Natural killer cell (primary cell): ENCODE measurements around the gene LIMK2. TPM values are rescaled to one million over a fixed set of nuclear protein-coding genes. Genes with fewer than 3 reads are reported as not detected.

Source experiments
- ATAC-seq, 3 donors: fragments of 150-1000 bp in 2 of 3; fragments of 200-7000 bp in 1 of 3; cut with Tn5 transposase; 1 replicate in 1 of 3; 2 replicates in 2 of 3; pipeline ENCODE4 v1.10.0; 2021; ENCODE audit warnings: mild to moderate bottlenecking in 2 of 3, moderate library complexity in 2 of 3
- DNase-seq, 2 donors: peaks; one replicate each; pipeline versions ENCODE4 v3.0.0 to v3.0.0-alpha.2; 2013 to 2021; ENCODE audit warnings: mixed read lengths in 1 of 2
- H3K27ac ChIP-seq: one replicate; pipeline ENCODE4 v1.5.1; 2013; ENCODE audit warnings: mild to moderate bottlenecking, low read length
- H3K27me3 ChIP-seq: one replicate; pipeline ENCODE4 v1.6.1; 2013; ENCODE audit warnings: low read length; ENCODE audit not compliant: control insufficient read depth, insufficient read depth
- H3K36me3 ChIP-seq: one replicate; pipeline ENCODE4 v1.6.1; 2013; ENCODE audit warnings: low read length; ENCODE audit not compliant: control insufficient read depth, insufficient read depth
- H3K4me1 ChIP-seq: one replicate; pipeline ENCODE4 v1.6.1; 2013; ENCODE audit warnings: low read length; ENCODE audit not compliant: control insufficient read depth, insufficient read depth
- H3K4me3 ChIP-seq: one replicate; pipeline ENCODE4 v1.5.1; 2013; ENCODE audit warnings: low read length
- H3K9me3 ChIP-seq: one replicate; pipeline ENCODE4 v1.6.1; 2013; ENCODE audit warnings: low read length; ENCODE audit not compliant: control insufficient read depth, insufficient read depth
- H3K27ac Mint-ChIP-seq, 2 donors: one replicate each; pipeline ENCODE4 v1.8.0; 2022; ENCODE audit warnings: mild to moderate bottlenecking in 2 of 2, mixed read lengths in 2 of 2, moderate library complexity in 1 of 2
- H3K27me3 Mint-ChIP-seq, 2 donors: one replicate each; pipeline ENCODE4 v1.8.0; 2022; ENCODE audit warnings: low read depth in 2 of 2, mixed read lengths in 2 of 2
- H3K36me3 Mint-ChIP-seq: one replicate; pipeline ENCODE4 v1.8.0; 2022; ENCODE audit warnings: mixed read lengths
- H3K4me1 Mint-ChIP-seq, 2 donors: one replicate each; pipeline ENCODE4 v1.8.0; 2022; ENCODE audit warnings: mixed read lengths in 2 of 2
- H3K4me3 Mint-ChIP-seq: one replicate; pipeline ENCODE4 v1.8.0; 2022; ENCODE audit warnings: mild to moderate bottlenecking, moderate library complexity, mixed read lengths
- H3K9me3 Mint-ChIP-seq, 2 donors: one replicate each; pipeline ENCODE4 v1.8.0; 2022; ENCODE audit warnings: mixed read lengths in 2 of 2
- WGBS: methylation state at CpG from one replicate; pipeline ENCODE4 v1.1.7; 2013; ENCODE audit warnings: missing lambda C conversion rate; ENCODE audit not compliant: insufficient coverage; 5-methylcytosine and 5-hydroxymethylcytosine counted together
- intact Hi-C: fragments of 100-400 bp; cut with micrococcal nuclease; formaldehyde crosslinking; loops from one replicate; pipeline ENCODE4 v1.14.2; 2022
- total RNA-seq, 4 donors: library from RNA; stranded (reverse); fragments of 120-200 nt in 1 of 4; gene quantifications; one replicate each; pipeline versions ENCODE4 v1.2.3 to v1.2.4, GENCODE V29; 2013 to 2022
- TF ChIP-seq, protein P1 (sequence below): fragments of 200-600 bp; IDR thresholded peaks from one replicate; pipeline ENCODE4 v1.8.0; 2022; ENCODE audit warnings: antibody characterized with exemption

Gene LIMK2
- total RNA-seq, 3 donors from 2014 or later (not counting 1 experiment from before 2014, with no cell fraction given): 17.2 to 28.6 (median 19.1) TPM

DNA sequence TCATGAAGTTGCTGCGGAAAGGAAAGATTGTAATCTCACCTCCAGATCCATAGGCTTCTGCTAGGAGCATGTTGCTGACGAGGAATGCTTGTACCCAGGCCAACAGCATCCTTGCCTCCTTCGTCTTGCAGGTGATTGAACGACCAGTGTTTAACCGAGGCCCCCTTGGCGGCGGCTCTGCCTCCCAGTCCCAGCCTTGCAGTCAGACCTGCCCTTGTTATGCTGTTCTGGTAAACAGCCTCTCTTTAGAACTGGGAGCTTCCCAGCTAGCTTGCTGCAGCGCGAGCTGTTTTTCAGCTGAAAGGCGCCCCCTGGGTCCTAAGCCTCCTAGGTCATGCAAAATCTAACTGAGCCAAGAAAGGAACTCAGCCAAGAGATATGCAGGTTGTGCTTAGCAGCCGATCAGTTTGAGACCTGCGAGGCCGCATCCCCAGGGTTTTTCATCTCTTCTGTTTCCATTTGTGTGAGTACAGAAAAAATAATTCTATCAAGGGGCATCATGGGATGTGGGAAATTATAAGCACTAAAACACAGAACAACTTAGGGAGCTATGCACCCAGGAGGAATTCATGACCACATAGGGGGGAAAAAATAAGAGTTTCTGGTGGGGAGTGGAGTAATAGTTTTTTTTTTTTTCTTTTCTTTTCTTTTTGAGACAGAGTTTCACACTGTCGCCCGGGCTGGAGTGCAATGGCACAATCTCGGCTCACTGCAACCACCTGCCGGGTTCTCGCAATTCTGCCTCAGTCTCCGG, 80.3 kb downstream of the LIMK2 start, which contains the start of gene PIK3IP1:
Gene PIK3IP1, minus strand, starts transcription at position 253 of the 754 bp plus-strand sequence. Its CDS starts 144 bp downstream, at position 109.
- H3K27me3 ChIP-seq: no peaks in the 10 kb centered on the region
- peaks cover 38 to 39% of the 10 kb centered on the region in 2 donors for H3K4me1 Mint-ChIP-seq
- H3K27ac ChIP-seq: peak within 1 kb of the TSS; percentile 99
- ATAC-seq (peak; percentile 34 to 52 (median 34)), DNase-seq (peak; percentile 69 to 94)
- intact Hi-C loops: loop anchor here (1.0 to 5.0 kb wide), 2 partner anchors 21 to 1025 kb away; partner anchors contain the start of gene OSM
- H3K4me3 Mint-ChIP-seq: peak within 1 kb of the TSS; percentile 99
- H3K4me1 ChIP-seq: peaks cover 51% of the 10 kb centered on the region
- TF ChIP-seq, protein P1, sequence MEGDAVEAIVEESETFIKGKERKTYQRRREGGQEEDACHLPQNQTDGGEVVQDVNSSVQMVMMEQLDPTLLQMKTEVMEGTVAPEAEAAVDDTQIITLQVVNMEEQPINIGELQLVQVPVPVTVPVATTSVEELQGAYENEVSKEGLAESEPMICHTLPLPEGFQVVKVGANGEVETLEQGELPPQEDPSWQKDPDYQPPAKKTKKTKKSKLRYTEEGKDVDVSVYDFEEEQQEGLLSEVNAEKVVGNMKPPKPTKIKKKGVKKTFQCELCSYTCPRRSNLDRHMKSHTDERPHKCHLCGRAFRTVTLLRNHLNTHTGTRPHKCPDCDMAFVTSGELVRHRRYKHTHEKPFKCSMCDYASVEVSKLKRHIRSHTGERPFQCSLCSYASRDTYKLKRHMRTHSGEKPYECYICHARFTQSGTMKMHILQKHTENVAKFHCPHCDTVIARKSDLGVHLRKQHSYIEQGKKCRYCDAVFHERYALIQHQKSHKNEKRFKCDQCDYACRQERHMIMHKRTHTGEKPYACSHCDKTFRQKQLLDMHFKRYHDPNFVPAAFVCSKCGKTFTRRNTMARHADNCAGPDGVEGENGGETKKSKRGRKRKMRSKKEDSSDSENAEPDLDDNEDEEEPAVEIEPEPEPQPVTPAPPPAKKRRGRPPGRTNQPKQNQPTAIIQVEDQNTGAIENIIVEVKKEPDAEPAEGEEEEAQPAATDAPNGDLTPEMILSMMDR: peak; percentile 68
- peaks cover 16% of the 10 kb centered on the region for H3K36me3 ChIP-seq
- peak within 1 kb of the TSS; percentile 98 for H3K4me3 ChIP-seq
- H3K36me3 Mint-ChIP-seq: no peaks in the 10 kb centered on the region
- no peaks in the 10 kb centered on the region for H3K9me3 Mint-ChIP-seq
- WGBS: 31% methylated on average over 18 of the region's 19 CpGs
- H3K27ac Mint-ChIP-seq: peak within 1 kb of the TSS; percentile 99
- H3K9me3 ChIP-seq: no peaks in the 10 kb centered on the region
- H3K27me3 Mint-ChIP-seq: no peaks in the 10 kb centered on the region

DNA sequence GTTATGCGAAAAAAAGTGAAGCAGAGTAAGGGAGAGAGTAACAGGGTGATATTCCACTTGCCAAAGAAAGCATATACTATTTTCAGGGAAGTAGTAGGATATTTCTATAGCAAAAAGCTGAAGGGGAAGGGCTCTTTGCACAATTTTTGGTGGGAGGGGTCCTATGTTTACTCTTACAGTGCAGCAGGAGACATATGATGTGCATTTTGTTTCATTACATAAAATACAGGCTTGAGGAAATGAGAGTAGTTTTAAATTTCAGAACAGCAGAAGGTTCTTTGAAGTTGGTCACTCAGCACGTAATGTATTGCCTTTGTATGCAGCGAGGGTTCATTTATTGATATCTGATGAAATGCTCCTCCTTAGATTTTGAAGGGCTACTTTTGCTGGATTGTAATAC, 83.3 kb downstream of the LIMK2 start:
- intact Hi-C loops: no loop called here
- H3K27me3 Mint-ChIP-seq: no peaks in the 10 kb centered on the region
- DNase-seq (no peak), ATAC-seq (no peak)
- Histone ChIP-seq H3K36me3 (no peaks in the 10 kb centered on the region), H3K27ac (no peak overlapping the region), H3K9me3 (no peaks in the 10 kb centered on the region), H3K27me3 (no peaks in the 10 kb centered on the region), H3K4me3 (no peak overlapping the region), H3K4me1 (peaks cover 22% of the 10 kb centered on the region)
- H3K36me3 Mint-ChIP-seq: no peaks in the 10 kb centered on the region
- no peak overlapping the region for H3K27ac Mint-ChIP-seq
- TF ChIP-seq, protein P1: no peak
- H3K4me3 Mint-ChIP-seq: no peak overlapping the region
- H3K9me3 Mint-ChIP-seq: no peaks in the 10 kb centered on the region
- WGBS: 77% methylated on average over 3 of the region's 3 CpGs
- H3K4me1 Mint-ChIP-seq: peaks cover 17 to 21% of the 10 kb centered on the region in 2 donors

DNA sequence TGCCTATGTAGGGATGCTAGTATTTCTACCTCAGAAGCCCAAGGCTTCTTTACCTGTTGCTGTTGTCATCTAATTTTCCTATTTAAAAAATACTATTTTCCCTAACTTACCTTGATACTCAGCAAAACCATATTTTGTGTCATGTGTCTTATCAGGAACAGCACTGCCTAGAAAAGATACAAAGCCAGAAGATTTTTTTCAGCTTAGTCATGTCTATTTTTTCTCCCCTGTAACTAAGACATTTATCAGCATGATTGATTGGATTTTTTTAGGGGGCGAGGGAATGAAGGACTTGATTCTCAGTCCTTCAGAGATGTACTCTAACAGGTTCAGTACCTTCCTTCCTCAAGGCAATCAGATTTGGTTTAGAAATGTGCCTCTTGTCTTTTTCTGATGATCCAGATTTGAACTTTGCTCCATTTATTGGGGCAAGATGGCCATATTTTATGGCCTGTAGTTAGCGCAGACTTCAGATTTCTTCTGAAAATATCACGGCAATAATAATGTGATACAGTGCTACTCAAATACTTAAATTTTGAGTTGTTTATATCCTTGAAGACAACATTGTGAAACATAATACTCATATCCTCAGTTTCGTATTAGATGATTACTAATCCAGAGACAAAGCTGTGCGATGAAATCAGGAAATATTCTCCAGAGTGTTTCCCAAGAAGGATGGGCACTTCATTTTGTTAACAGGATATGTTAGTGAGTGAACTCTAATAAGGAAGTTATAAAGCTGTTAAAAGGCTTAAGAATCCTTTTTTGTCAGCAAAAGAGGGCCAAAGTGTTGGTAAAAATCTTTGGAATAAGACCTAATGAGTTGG, 83.9 kb downstream of the LIMK2 start:
- Mint-ChIP-seq H3K27ac (no peak overlapping the region), H3K4me1 (peaks cover 11 to 16% of the 10 kb centered on the region in 2 donors), H3K27me3 (no peaks in the 10 kb centered on the region), H3K9me3 (no peaks in the 10 kb centered on the region), H3K4me3 (no peak overlapping the region), H3K36me3 (no peaks in the 10 kb centered on the region)
- Histone ChIP-seq H3K36me3 (no peaks in the 10 kb centered on the region), H3K27me3 (no peaks in the 10 kb centered on the region), H3K4me3 (no peak overlapping the region), H3K27ac (no peak overlapping the region), H3K4me1 (peaks cover 20% of the 10 kb centered on the region), H3K9me3 (no peaks in the 10 kb centered on the region)
- TF ChIP-seq, protein P1: no peak
- DNase-seq (no peak), ATAC-seq (no peak)
- 84% methylated on average over 5 of the region's 5 CpGs for WGBS
- intact Hi-C loops: no loop called here
